A673 (cell line): ENCODE results near the gene SAT1. TPM values are rescaled to one million over a fixed set of nuclear protein-coding genes. Genes with fewer than 3 reads are reported as not detected.

Source experiments
- BruUV-seq: library from RNA; stranded (reverse); fragments of 400-500 nt; replicated peaks from 2 replicates; lab custom pipeline; 2021; lab: Mats Ljungman, UMichigan
- CTCF ChIA-PET: fragments of 300-600 bp; sonication (Branson Sonifier 250); formaldehyde crosslinking; loops from one replicate; lab custom pipeline; 2022; ENCODE audit warnings: antibody characterized with exemption; lab: Charles Lee
- POLR2A ChIA-PET: fragments of 300-600 bp; sonication (Branson Sonifier 250); formaldehyde crosslinking; loops from one replicate; lab custom pipeline; 2022; ENCODE audit warnings: antibody characterized with exemption; ENCODE audit not compliant: low non-redundant PET; lab: Charles Lee
- DNase-seq: peaks from one replicate; pipeline ENCODE4 v3.0.0-alpha.2; 2015; ENCODE audit warnings: low spot score
- H3K27ac ChIP-seq: fragments of 200-600 bp; sonication (generic); 2 replicates; pipeline ENCODE4 v1.5.1; 2016; ENCODE audit warnings: mixed run types, low read depth, mild to moderate bottlenecking, mixed read lengths, antibody characterized with exemption, low read length; ENCODE audit not compliant: poor library complexity, severe bottlenecking
- H3K27me3 ChIP-seq: fragments of 200-600 bp; sonication (generic); replicated peaks from 2 replicates; pipeline ENCODE4 v1.6.1; 2017; ENCODE audit warnings: mixed run types, low read depth, mild to moderate bottlenecking, mixed read lengths, antibody characterized with exemption, low read length; ENCODE audit not compliant: insufficient read depth, poor library complexity
- H3K36me3 ChIP-seq: fragments of 200-600 bp; sonication (generic); 2 replicates; pipeline ENCODE4 v1.6.1; 2016; ENCODE audit warnings: mixed run types, mild to moderate bottlenecking, mixed read lengths, antibody characterized with exemption, low read length; ENCODE audit not compliant: insufficient read depth, poor library complexity, severe bottlenecking
- H3K4me1 ChIP-seq: fragments of 200-600 bp; sonication (generic); 2 replicates; pipeline ENCODE4 v1.6.1; 2017; ENCODE audit warnings: mixed run types, mild to moderate bottlenecking, mixed read lengths, antibody characterized with exemption, low read length; ENCODE audit not compliant: insufficient read depth, poor library complexity, severe bottlenecking
- H3K4me3 ChIP-seq: fragments of 200-600 bp; sonication (generic); 2 replicates; pipeline ENCODE4 v1.5.1; 2016; ENCODE audit warnings: low read depth, mixed run types, mild to moderate bottlenecking, mixed read lengths, low read length; ENCODE audit not compliant: poor library complexity, severe bottlenecking
- H3K9me3 ChIP-seq: fragments of 200-600 bp; sonication (generic); 2 replicates; pipeline ENCODE4 v1.6.1; 2016; ENCODE audit warnings: mixed run types, low read depth, mild to moderate bottlenecking, mixed read lengths, antibody characterized with exemption, low read length; ENCODE audit not compliant: poor library complexity, severe bottlenecking
- CTCF ChIP-seq: fragments of 300-800, 200-600 bp; sonication (generic); conservative IDR thresholded peaks from 2 replicates; pipeline ENCODE4 v1.5.1; 2017; ENCODE audit warnings: low read depth, mild to moderate bottlenecking, antibody characterized with exemption, low read length, moderate library complexity, mixed read lengths
- EZH2 ChIP-seq: fragments of 200-600 bp; sonication (generic); IDR thresholded peaks from 2 replicates; pipeline ENCODE4 v1.6.1; 2017; ENCODE audit warnings: borderline replicate concordance, low read depth, mild to moderate bottlenecking, mixed read lengths, antibody characterized with exemption, low read length; ENCODE audit not compliant: poor library complexity, severe bottlenecking
- intact Hi-C: fragments of 100-400 bp; cut with micrococcal nuclease; formaldehyde crosslinking; loops from one replicate; pipeline ENCODE4 v1.10.0; 2022; ENCODE audit not compliant: unreplicated experiment
- total RNA-seq: library from RNA; stranded (reverse); gene quantifications from 2 replicates; pipeline ENCODE4 v1.2.3, GENCODE V29; 2021

The SAT1 gene
- total RNA-seq, 1 experiment from 2014 or later, result 21.6 TPM

GRCh38 chrX:23773601-23774175 lies 9.3 kb upstream of the SAT1 start:
- POLR2A ChIA-PET, result no interaction called here
- no peaks in the 10 kb centered on the region for H3K36me3 ChIP-seq
- CTCF ChIA-PET, result no interaction called here
- BruUV-seq, result no TSS peak
- no peaks in the 10 kb centered on the region for H3K9me3 ChIP-seq
- no peak overlapping the region for H3K4me3 ChIP-seq
- H3K4me1 ChIP-seq, result no peaks in the 10 kb centered on the region
- no peak overlapping the region for H3K27ac ChIP-seq
- intact Hi-C loops, result no loop called here
- no peak for TF ChIP-seq CTCF
- no peak for TF ChIP-seq EZH2
- DNase-seq, result peak; percentile 40
- H3K27me3 ChIP-seq, result no peaks in the 10 kb centered on the region

GRCh38 chrX:23776363-23776762 lies 6.6 kb upstream of the SAT1 start:
- ChIA-PET CTCF (no interaction called here), POLR2A (no interaction called here)
- no peak overlapping the region for H3K4me3 ChIP-seq
- no peaks in the 10 kb centered on the region for H3K9me3 ChIP-seq
- no peaks in the 10 kb centered on the region for H3K27me3 ChIP-seq
- H3K27ac ChIP-seq, result no peak overlapping the region
- no peaks in the 10 kb centered on the region for H3K4me1 ChIP-seq
- no peak for DNase-seq
- intact Hi-C loops, result no loop called here
- TF ChIP-seq CTCF, result no peak
- no peak for TF ChIP-seq EZH2
- no TSS peak for BruUV-seq
- H3K36me3 ChIP-seq, result no peaks in the 10 kb centered on the region

GRCh38 chrX:23779025-23779424 lies 3.9 kb upstream of the SAT1 start:
- Histone ChIP-seq H3K4me3 (no peak overlapping the region), H3K9me3 (no peaks in the 10 kb centered on the region), H3K36me3 (no peaks in the 10 kb centered on the region), H3K27ac (no peak overlapping the region), H3K4me1 (no peaks in the 10 kb centered on the region), H3K27me3 (no peaks in the 10 kb centered on the region)
- intact Hi-C loops, result no loop called here
- no TSS peak for BruUV-seq
- peak; percentile 41 for DNase-seq
- ChIA-PET CTCF (no interaction called here), POLR2A (no interaction called here)
- TF ChIP-seq CTCF, result no peak; the same call in 1 of the 2 replicates
- no peak for TF ChIP-seq EZH2
